ENCODE results near the gene MC4R. TPM values are rescaled to one million over a fixed set of nuclear protein-coding genes. Genes with fewer than 3 reads are reported as not detected.

The MC4R gene
- total RNA-seq, 1 donor, result not detected

GRCh38 chr18:60350941-60351340, 21.6 kb downstream of the MC4R start:
- Histone ChIP-seq H3K4me2 (ENCODE audit: insufficient read depth, low read length) (no peak overlapping the region), H2AFZ (ENCODE audit: low read length) (no peak overlapping the region), H3K9me3 (ENCODE audit: low read depth, low read length) (no peaks in the 10 kb centered on the region), H3K4me1 (ENCODE audit: insufficient read depth, low read length) (no peaks in the 10 kb centered on the region), H3K36me3 (ENCODE audit: insufficient read depth, low read length) (no peaks in the 10 kb centered on the region), H4K20me1 (ENCODE audit: insufficient read depth, low read length) (no peaks in the 10 kb centered on the region), H3K79me2 (ENCODE audit: insufficient read depth, low read length) (no peaks in the 10 kb centered on the region), H3K27ac (ENCODE audit: low read depth, low read length) (no peak overlapping the region), H3K4me3 (ENCODE audit: insufficient read depth, low read length) (no peak overlapping the region), H3K27me3 (ENCODE audit: insufficient read depth, low read length) (no peaks in the 10 kb centered on the region)
- no peak for DNase-seq (ENCODE audit: insufficient read length, low spot score, missing footprints)
- TF ChIP-seq CTCF (IDR thresholded peaks at IDR 0.05; ENCODE audit: extremely low read depth, low read depth, low read length), result no peak

GRCh38 chr18:60350150-60350549, 22.4 kb downstream of the MC4R start:
- TF ChIP-seq CTCF (IDR thresholded peaks at IDR 0.05; ENCODE audit: extremely low read depth, low read depth, low read length), result no peak
- no peak overlapping the region for H3K4me2 ChIP-seq (ENCODE audit: insufficient read depth, low read length)
- H3K36me3 ChIP-seq (ENCODE audit: insufficient read depth, low read length), result no peaks in the 10 kb centered on the region

GRCh38 chr18:60347526-60348045, 25.0 kb downstream of the MC4R start:
- Histone ChIP-seq H3K27ac (ENCODE audit: low read depth, low read length) (no peak overlapping the region), H2AFZ (ENCODE audit: low read length) (no peak overlapping the region), H3K4me1 (ENCODE audit: insufficient read depth, low read length) (no peaks in the 10 kb centered on the region), H3K79me2 (ENCODE audit: insufficient read depth, low read length) (no peaks in the 10 kb centered on the region), H3K27me3 (ENCODE audit: insufficient read depth, low read length) (no peaks in the 10 kb centered on the region), H4K20me1 (ENCODE audit: insufficient read depth, low read length) (no peaks in the 10 kb centered on the region), H3K36me3 (ENCODE audit: insufficient read depth, low read length) (no peaks in the 10 kb centered on the region), H3K9me3 (ENCODE audit: low read depth, low read length) (no peaks in the 10 kb centered on the region), H3K4me3 (ENCODE audit: insufficient read depth, low read length) (no peak overlapping the region), H3K4me2 (ENCODE audit: insufficient read depth, low read length) (no peak overlapping the region)
- TF ChIP-seq CTCF (IDR thresholded peaks at IDR 0.05; ENCODE audit: extremely low read depth, low read depth, low read length), result no peak
- no peak for DNase-seq (ENCODE audit: insufficient read length, low spot score, missing footprints)

More at GRCh38 chr18:60350150-60350549, 22.4 kb downstream of the MC4R start:
- H3K4me1 ChIP-seq (ENCODE audit: insufficient read depth, low read length), result no peaks in the 10 kb centered on the region
- no peaks in the 10 kb centered on the region for H3K79me2 ChIP-seq (ENCODE audit: insufficient read depth, low read length)
- no peaks in the 10 kb centered on the region for H3K9me3 ChIP-seq (ENCODE audit: low read depth, low read length)
- DNase-seq (ENCODE audit: insufficient read length, low spot score, missing footprints), result no peak
- H3K4me3 ChIP-seq (ENCODE audit: insufficient read depth, low read length), result no peak overlapping the region
- no peak overlapping the region for H3K27ac ChIP-seq (ENCODE audit: low read depth, low read length)
- no peaks in the 10 kb centered on the region for H4K20me1 ChIP-seq (ENCODE audit: insufficient read depth, low read length)
- no peaks in the 10 kb centered on the region for H3K27me3 ChIP-seq (ENCODE audit: insufficient read depth, low read length)
- no peak overlapping the region for H2AFZ ChIP-seq (ENCODE audit: low read length)

GRCh38 chr18:60339018-60339417, 33.6 kb downstream of the MC4R start:
- H3K27me3 ChIP-seq (ENCODE audit: insufficient read depth, low read length), result no peaks in the 10 kb centered on the region
- H2AFZ ChIP-seq (ENCODE audit: low read length), result no peak overlapping the region
- no peaks in the 10 kb centered on the region for H3K36me3 ChIP-seq (ENCODE audit: insufficient read depth, low read length)
- no peaks in the 10 kb centered on the region for H4K20me1 ChIP-seq (ENCODE audit: insufficient read depth, low read length)
- H3K27ac ChIP-seq (ENCODE audit: low read depth, low read length), result no peak overlapping the region
- no peak for TF ChIP-seq CTCF (IDR thresholded peaks at IDR 0.05; ENCODE audit: extremely low read depth, low read depth, low read length)
- H3K4me3 ChIP-seq (ENCODE audit: insufficient read depth, low read length), result no peak overlapping the region
- H3K9me3 ChIP-seq (ENCODE audit: low read depth, low read length), result no peaks in the 10 kb centered on the region
- no peaks in the 10 kb centered on the region for H3K4me1 ChIP-seq (ENCODE audit: insufficient read depth, low read length)
- H3K4me2 ChIP-seq (ENCODE audit: insufficient read depth, low read length), result no peak overlapping the region
- DNase-seq (ENCODE audit: insufficient read length, low spot score, missing footprints), result no peak
- no peaks in the 10 kb centered on the region for H3K79me2 ChIP-seq (ENCODE audit: insufficient read depth, low read length)

Measured in osteoblast (primary cell).